ENCODE measurements around the gene TMEM30A.

TMEM30A gene

GRCh38 chr6:75211920-75212590 is 72.5 kb downstream of the TMEM30A start:
- DNase-seq, result no peak

GRCh38 chr6:75210885-75211739 is 73.5 kb downstream of the TMEM30A start:
- DNase-seq, result peak; percentile 50

GRCh38 chr6:75209184-75209723 is 75.3 kb downstream of the TMEM30A start:
- no peak for DNase-seq

GRCh38 chr6:75208298-75209183 is 76.1 kb downstream of the TMEM30A start:
- DNase-seq, result peak; percentile 67

GRCh38 chr6:75206576-75207342 is 77.8 kb downstream of the TMEM30A start:
- DNase-seq, result no peak

GRCh38 chr6:75205776-75206575 is 78.6 kb downstream of the TMEM30A start, which contains the start of gene COL12A1:
Gene COL12A1, minus strand, starts transcription at chr6:75206053. Its CDS starts 3,261 bp downstream, at chr6:75202792.
- DNase-seq, result peak; percentile 48

- DNase-seq, result no peak
Observed at GRCh38 chr6:75204959-75205775, 79.4 kb downstream of the TMEM30A start.

- peak; percentile 59 for DNase-seq
Observed at GRCh38 chr6:75204217-75204958, 80.2 kb downstream of the TMEM30A start.

- DNase-seq, result no peak
Observed at GRCh38 chr6:75203721-75204120, 80.9 kb downstream of the TMEM30A start.

All from NCI-H1092 treated with DMSO at 0.1 percent for 48 hours (cell line).